ENCODE results near the gene DHRS1. TPM values are rescaled to one million over a fixed set of nuclear protein-coding genes. Genes with fewer than 3 reads are reported as not detected.

The DHRS1 gene
- total RNA-seq, 2 experiments from 2014 or later, result 31.6 to 33.4 TPM

DNA sequence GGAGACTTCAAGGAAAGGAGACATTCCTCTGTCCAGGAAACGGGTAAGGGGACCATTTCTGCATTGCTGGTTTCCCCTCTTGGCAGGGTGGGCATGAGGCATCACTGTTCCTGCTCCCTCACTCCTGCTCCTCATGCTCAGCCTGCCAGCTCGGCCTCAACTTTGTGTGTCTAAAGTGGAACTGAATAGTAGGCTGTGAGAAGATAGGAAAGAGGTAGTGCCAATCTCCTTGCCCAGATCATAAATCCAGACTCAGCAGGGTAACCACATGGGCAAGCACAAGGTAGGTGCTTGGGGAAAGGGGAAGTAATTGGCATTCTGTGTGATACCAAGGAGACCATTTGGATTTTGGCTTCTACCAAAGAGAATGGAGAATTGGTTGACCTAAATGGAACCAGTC is 14.3 kb upstream of the DHRS1 start:
- peaks cover 72% of the 10 kb centered on the region for H3K4me1 Mint-ChIP-seq
- H3K4me3 Mint-ChIP-seq, result peak overlapping the region; percentile 87
- no peaks in the 10 kb centered on the region for H3K9me3 Mint-ChIP-seq
- H3K27ac Mint-ChIP-seq, result peak overlapping the region; percentile 96
- ChIA-PET CTCF (interaction anchor here (1.0 to 9.0 kb wide), 5 partner anchors 18 to 122 kb away, joined by 3 to 144 read pairs (median 5); partner anchors contain the start of genes ADCY4 and TINF2), POLR2A (interaction anchor here (0.8 to 9.3 kb wide), 10 partner anchors 10 to 200 kb away, joined by 3 to 97 read pairs (median 5); partner anchors contain the start of genes DCAF11, DHRS1, IRF9 and NOP9)
- H3K27me3 Mint-ChIP-seq, result peaks cover 2% of the 10 kb centered on the region
- DNase-seq, result no peak
- peaks cover 53% of the 10 kb centered on the region for H3K36me3 Mint-ChIP-seq (ENCODE audit: low read depth)

DNA sequence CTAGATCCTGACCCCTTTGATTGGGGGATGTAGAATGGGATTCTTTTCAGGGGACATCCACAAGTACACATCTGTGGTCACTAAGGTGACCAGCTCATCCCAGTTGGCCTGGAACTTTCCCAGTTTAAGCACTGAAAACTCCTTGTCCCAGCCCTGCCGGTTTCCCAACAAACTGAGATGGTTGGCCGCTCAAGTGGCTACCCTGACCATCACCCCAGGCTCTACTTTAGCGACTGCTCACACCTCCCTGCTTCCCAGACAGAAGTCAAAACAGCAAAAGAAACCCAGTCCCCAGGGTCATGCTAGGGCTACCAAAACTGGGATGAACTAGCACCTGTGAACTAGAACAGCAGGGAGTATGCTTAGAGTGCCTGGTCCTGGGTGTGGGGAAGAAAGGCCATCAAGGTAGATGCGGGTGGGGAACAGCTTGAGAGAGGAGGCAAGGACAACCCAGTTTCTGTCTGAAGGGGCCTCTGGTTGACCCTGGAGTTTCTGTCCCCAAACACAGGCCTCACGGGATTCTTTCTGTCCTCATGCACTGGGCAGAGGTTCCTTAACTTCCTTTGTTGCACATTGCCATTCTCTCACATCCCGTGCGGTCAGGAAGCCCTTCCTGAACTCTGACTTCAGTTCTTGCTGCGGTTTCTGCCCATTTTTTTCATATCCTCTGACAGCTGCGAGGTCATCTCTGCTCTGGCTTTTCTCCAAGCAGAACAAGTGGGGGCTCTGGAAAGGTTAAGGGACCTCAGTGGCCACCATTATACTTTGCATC is 13.3 kb upstream of the DHRS1 start:
- peak; percentile 74 for DNase-seq
- Mint-ChIP-seq H3K36me3 (ENCODE audit: low read depth) (peaks cover 60% of the 10 kb centered on the region), H3K27me3 (no peaks in the 10 kb centered on the region), H3K4me1 (peaks cover 81% of the 10 kb centered on the region), H3K4me3 (peak overlapping the region; percentile 87), H3K27ac (peak overlapping the region; percentile 96), H3K9me3 (no peaks in the 10 kb centered on the region)
- POLR2A ChIA-PET, result interaction anchor here (1.1 to 9.3 kb wide), 17 partner anchors 9 to 362 kb away, joined by 3 to 97 read pairs (median 6); partner anchors contain the start of genes CBLN3, DCAF11, DHRS1 and IRF9
- CTCF ChIA-PET, result interaction anchor here (0.9 to 9.0 kb wide), 8 partner anchors 9 to 122 kb away, joined by 3 to 144 read pairs (median 5); partner anchors contain the start of genes ADCY4, DHRS1, KHNYN and MDP1

DNA sequence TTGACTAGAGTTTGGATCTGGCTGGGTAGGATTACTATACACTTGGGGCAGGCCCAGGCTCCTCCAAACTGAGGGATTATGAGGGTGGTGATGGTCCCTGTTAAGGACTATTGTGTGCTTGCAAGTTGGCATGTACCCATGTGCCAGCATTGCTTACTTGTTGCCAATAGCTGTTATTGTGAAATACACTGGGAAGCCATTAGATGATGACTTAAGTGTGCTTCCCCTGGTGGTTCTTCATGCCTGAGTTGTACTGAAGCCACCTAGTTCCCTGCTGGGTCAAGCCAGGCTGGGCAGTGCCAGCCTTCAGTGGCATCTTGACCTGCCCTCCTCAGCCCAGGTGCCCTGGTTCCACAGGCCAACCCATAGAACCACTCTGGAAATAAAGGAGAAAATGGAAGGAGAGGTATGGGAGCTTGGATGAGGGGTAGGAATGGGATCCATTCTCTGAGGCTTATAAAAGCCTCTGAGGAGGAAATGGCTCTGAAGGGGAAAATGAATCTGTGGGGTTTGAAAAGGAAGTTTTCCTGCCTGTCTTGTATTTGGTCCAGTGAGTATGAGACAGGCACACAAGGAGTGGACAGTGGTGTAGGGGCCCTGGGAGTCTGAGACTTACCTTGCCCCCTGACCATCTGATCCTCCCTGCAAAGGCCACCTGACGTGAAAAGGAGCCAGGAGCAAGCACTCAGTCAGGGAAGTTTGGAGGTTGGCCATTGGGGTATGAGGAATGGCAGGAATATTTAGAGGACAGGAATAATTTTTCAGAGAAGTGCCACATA is 12.4 kb upstream of the DHRS1 start:
- DNase-seq, result no peak
- H3K9me3 Mint-ChIP-seq, result no peaks in the 10 kb centered on the region
- H3K4me3 Mint-ChIP-seq, result peak overlapping the region; percentile 87
- H3K36me3 Mint-ChIP-seq (ENCODE audit: low read depth), result peaks cover 61% of the 10 kb centered on the region
- CTCF ChIA-PET, result interaction anchor here (0.8 to 9.0 kb wide), 13 partner anchors 10 to 203 kb away, joined by 3 to 144 read pairs (median 5); partner anchors contain the start of genes ADCY4, DHRS1, IRF9 and KHNYN
- POLR2A ChIA-PET, result interaction anchor here (0.8 to 9.3 kb wide), 16 partner anchors 10 to 363 kb away, joined by 3 to 97 read pairs (median 6); partner anchors contain the start of genes CBLN3, DCAF11, DHRS1 and EMC9
- H3K27ac Mint-ChIP-seq, result peak overlapping the region; percentile 96
- no peaks in the 10 kb centered on the region for H3K27me3 Mint-ChIP-seq
- peaks cover 80% of the 10 kb centered on the region for H3K4me1 Mint-ChIP-seq

- Mint-ChIP-seq H3K9me3 (no peaks in the 10 kb centered on the region), H3K4me1 (peaks cover 75% of the 10 kb centered on the region), H3K36me3 (ENCODE audit: low read depth) (peaks cover 69% of the 10 kb centered on the region), H3K27me3 (no peaks in the 10 kb centered on the region), H3K4me3 (peak within 1 kb of the TSS; percentile 87), H3K27ac (peak within 1 kb of the TSS; percentile 96)
- ChIA-PET POLR2A (interaction anchor here (0.7 to 9.3 kb wide), 25 partner anchors 8 to 364 kb away, joined by 3 to 97 read pairs (median 4); partner anchors contain the start of genes CBLN3, CHMP4A, DHRS1 and EMC9), CTCF (interaction anchor here (0.9 to 9.0 kb wide), 18 partner anchors 10 to 253 kb away, joined by 3 to 144 read pairs (median 6); partner anchors contain the start of genes ADCY4, DHRS1, IRF9 and KHNYN)
- DNase-seq, result peak; percentile 76
These were observed 11.3 kb upstream of the DHRS1 start, which contains the start of gene LTB4R for GRCh38 chr14:24310646-24311604. LTB4R (plus strand) TSS chr14:24311502; CDS start chr14:24315652, 4,150 bp downstream.

GRCh38 chr14:24310265-24310645 is 10.7 kb upstream of the DHRS1 start:
- Mint-ChIP-seq H3K4me3 (peak overlapping the region; percentile 87), H3K4me1 (peaks cover 68% of the 10 kb centered on the region)

GRCh38 chr14:24309538-24310264 is 10.1 kb upstream of the DHRS1 start, which contains the start of gene LTB4R2:
LTB4R2 (plus strand) TSS chr14:24310140; CDS start chr14:24310665, 525 bp downstream.
- Mint-ChIP-seq H3K4me3 (peak within 1 kb of the TSS; percentile 87), H3K9me3 (no peaks in the 10 kb centered on the region), H3K36me3 (ENCODE audit: low read depth) (peaks cover 71% of the 10 kb centered on the region), H3K27ac (peak within 1 kb of the TSS; percentile 96), H3K27me3 (no peaks in the 10 kb centered on the region), H3K4me1 (peaks cover 63% of the 10 kb centered on the region)
- ChIA-PET CTCF (interaction anchor here (1.1 to 9.0 kb wide), 19 partner anchors 9 to 252 kb away, joined by 3 to 144 read pairs (median 16); partner anchors contain the start of genes ADCY4, CHMP4A, DHRS1 and KHNYN), POLR2A (interaction anchor here (0.7 to 9.3 kb wide), 17 partner anchors 10 to 160 kb away, joined by 3 to 97 read pairs (median 7); partner anchors contain the start of genes CBLN3, CHMP4A, DHRS1 and IPO4)
- no peak for DNase-seq

More at GRCh38 chr14:24310265-24310645, 10.7 kb upstream of the DHRS1 start:
- Mint-ChIP-seq H3K27me3 (no peaks in the 10 kb centered on the region), H3K9me3 (no peaks in the 10 kb centered on the region), H3K27ac (peak overlapping the region; percentile 85), H3K36me3 (ENCODE audit: low read depth) (peaks cover 70% of the 10 kb centered on the region)
- CTCF ChIA-PET, result interaction anchor here (0.9 to 9.0 kb wide), 15 partner anchors 11 to 253 kb away, joined by 3 to 144 read pairs (median 7); partner anchors contain the start of genes ADCY4, DHRS1, KHNYN and NOP9
- POLR2A ChIA-PET, result interaction anchor here (0.7 to 9.3 kb wide), 19 partner anchors 8 to 169 kb away, joined by 3 to 97 read pairs (median 5); partner anchors contain the start of genes CBLN3, CHMP4A, DHRS1 and EMC9
- DNase-seq, result no peak

GRCh38 chr14:24308342-24309124 is 9.0 kb upstream of the DHRS1 start:
- peaks cover 71% of the 10 kb centered on the region for H3K36me3 Mint-ChIP-seq (ENCODE audit: low read depth)
- ChIA-PET CTCF (interaction anchor here (0.7 to 9.0 kb wide), 42 partner anchors 10 to 300 kb away, joined by 3 to 144 read pairs (median 6); partner anchors contain the start of genes ADCY4, CARMIL3, CHMP4A and DCAF11), POLR2A (interaction anchor here (0.8 to 9.3 kb wide), 17 partner anchors 9 to 194 kb away, joined by 3 to 97 read pairs (median 7); partner anchors contain the start of genes CBLN3, CHMP4A, DCAF11 and DHRS1)
- peaks cover 51% of the 10 kb centered on the region for H3K4me1 Mint-ChIP-seq
- H3K4me3 Mint-ChIP-seq, result no peak overlapping the region
- peak overlapping the region; percentile 31 for H3K27ac Mint-ChIP-seq
- no peaks in the 10 kb centered on the region for H3K27me3 Mint-ChIP-seq
- no peak for DNase-seq
- H3K9me3 Mint-ChIP-seq, result no peaks in the 10 kb centered on the region

- ChIA-PET CTCF (interaction anchor here (0.7 to 9.0 kb wide), 43 partner anchors 10 to 300 kb away, joined by 3 to 144 read pairs (median 7); partner anchors contain the start of genes ADCY4, CARMIL3, CHMP4A and DCAF11), POLR2A (interaction anchor here (0.8 to 9.3 kb wide), 17 partner anchors 8 to 194 kb away, joined by 3 to 97 read pairs (median 7); partner anchors contain the start of genes CBLN3, CHMP4A, DCAF11 and DHRS1)
- DNase-seq, result peak; percentile 65
- peak within 1 kb of the TSS; percentile 31 for H3K27ac Mint-ChIP-seq
- H3K4me3 Mint-ChIP-seq, result no peak within 1 kb of the TSS
- peaks cover 71% of the 10 kb centered on the region for H3K36me3 Mint-ChIP-seq (ENCODE audit: low read depth)
- peaks cover 46% of the 10 kb centered on the region for H3K4me1 Mint-ChIP-seq
- H3K27me3 Mint-ChIP-seq, result no peaks in the 10 kb centered on the region
- H3K9me3 Mint-ChIP-seq, result no peaks in the 10 kb centered on the region
These were observed 8.2 kb upstream of the DHRS1 start, which contains the start of gene CIDEB for GRCh38 chr14:24307575-24308341. CIDEB (minus strand) TSS chr14:24307977; CDS start chr14:24307858, 119 bp downstream.

DNA sequence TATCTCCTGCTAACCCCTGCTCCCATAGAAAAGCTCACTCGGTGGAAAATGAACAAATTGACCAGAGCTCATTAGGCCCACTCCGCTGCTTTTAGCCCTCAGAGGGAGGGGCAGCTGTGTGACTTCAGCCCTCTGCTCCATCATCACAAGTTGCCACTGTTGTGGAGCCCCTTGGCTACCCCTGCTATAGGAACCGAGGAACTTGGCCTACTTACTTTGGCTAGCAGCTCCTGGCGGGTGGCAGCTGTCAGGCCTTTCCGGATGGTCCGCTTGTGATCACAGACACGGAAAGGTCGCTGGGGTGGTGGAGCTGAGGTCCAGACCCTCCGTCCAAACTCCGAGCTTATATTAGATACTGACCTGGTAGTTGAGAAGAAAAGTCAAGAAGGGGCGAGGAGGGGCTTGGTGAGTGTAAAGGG is 7.6 kb upstream of the DHRS1 start:
- CTCF ChIA-PET, result interaction anchor here (1.1 to 9.0 kb wide), 19 partner anchors 9 to 249 kb away, joined by 3 to 144 read pairs (median 12); partner anchors contain the start of genes ADCY4, DCAF11, DHRS1 and IPO4
- H3K9me3 Mint-ChIP-seq, result no peaks in the 10 kb centered on the region
- POLR2A ChIA-PET, result interaction anchor here (1.3 to 9.3 kb wide), 7 partner anchors 7 to 193 kb away, joined by 5 to 97 read pairs (median 25); partner anchors contain the start of genes CBLN3, CHMP4A, DCAF11 and DHRS1
- no peak for DNase-seq
- H3K36me3 Mint-ChIP-seq (ENCODE audit: low read depth), result peaks cover 74% of the 10 kb centered on the region
- peaks cover 45% of the 10 kb centered on the region for H3K4me1 Mint-ChIP-seq
- peak overlapping the region; percentile 6 for H3K27ac Mint-ChIP-seq
- no peak overlapping the region for H3K4me3 Mint-ChIP-seq
- H3K27me3 Mint-ChIP-seq, result no peaks in the 10 kb centered on the region

All from activated CD4-positive, alpha-beta memory T cell treated with anti-CD3 and anti-CD28 coated beads, Interleukin-2, amount 10 ng/mL, durations not matched to agents 7 days and 5 days (primary cell).